Endothelial cell of umbilical vein (primary cell): ENCODE results near the gene TTC21A. TPM values are rescaled to one million over a fixed set of nuclear protein-coding genes. Genes with fewer than 3 reads are reported as not detected.

Source experiments
- BruUV-seq: library from RNA; stranded (reverse); fragments of 400-500 nt; replicated peaks from 2 replicates; lab custom pipeline; 2021; lab: Mats Ljungman, UMichigan
- CTCF ChIA-PET: fragments of 300-600, 350-600 bp; sonication (Branson Sonifier 250); formaldehyde crosslinking; loops from one replicate; lab custom pipeline; 2021; ENCODE audit warnings: antibody characterized with exemption, inconsistent platforms; lab: Charles Lee
- POLR2A ChIA-PET: fragments of 300-600, 350-600 bp; sonication (Branson Sonifier 250); formaldehyde crosslinking; loops from one replicate; lab custom pipeline; 2021; ENCODE audit warnings: antibody characterized with exemption, inconsistent platforms; lab: Charles Lee
- DNase-seq: peaks from one replicate; pipeline ENCODE4 v3.0.0-alpha.2; 2011; ENCODE audit warnings: low read depth, low spot score
- FAIRE-seq: peaks from 2 replicates; lab custom pipeline; 2011; peaks lifted over from hg19 to GRCh38; lab: Jason Lieb, UNC
- H2AFZ ChIP-seq: 2 replicates; pipeline ENCODE4 v1.6.0; 2012; ENCODE audit warnings: low read depth, low read length, control low read depth, inconsistent platforms
- H3K27ac ChIP-seq: 2 replicates; pipeline ENCODE4 v1.5.1; 2011; ENCODE audit warnings: low read depth, mild to moderate bottlenecking, control low read depth, low read length, moderate library complexity; ENCODE audit not compliant: insufficient read depth
- H3K27me3 ChIP-seq, 2 experiments: 2 replicates each; pipeline versions ENCODE4 v1.6.0 to v1.6.1; 2011; ENCODE audit warnings: low read length in 2 of 2, mixed read lengths in 1 of 2; ENCODE audit not compliant: control insufficient read depth in 2 of 2, insufficient read depth in 2 of 2
- H3K36me3 ChIP-seq, 2 experiments: 2 replicates in 1 of 2; 3 replicates in 1 of 2; pipeline ENCODE4 v1.5.1; 2011; ENCODE audit warnings: low read length in 2 of 2, mild to moderate bottlenecking in 1 of 2, moderate library complexity in 1 of 2; ENCODE audit not compliant: control insufficient read depth in 2 of 2, insufficient read depth in 2 of 2; ENCODE audit errors: extremely low read depth in 1 of 2
- H3K4me1 ChIP-seq: 3 replicates; pipeline ENCODE4 v1.5.1; 2011; ENCODE audit warnings: mild to moderate bottlenecking, low read length; ENCODE audit not compliant: control insufficient read depth, insufficient read depth; ENCODE audit errors: extremely low read depth
- H3K4me2 ChIP-seq: 2 replicates; pipeline ENCODE4 v1.6.1; 2011; ENCODE audit warnings: low read length, control low read depth, mixed read lengths; ENCODE audit not compliant: insufficient read depth
- H3K4me3 ChIP-seq, 3 experiments: fragments of 200-600 bp in 1 of 3; sonication (generic), shearing (Covaris generic) in 1 of 3; replicated peaks in 1 of 3; 2 replicates each; pipeline ENCODE4 v1.5.1; 2011 to 2016; ENCODE audit warnings: control low read depth in 3 of 3, low read length in 3 of 3, mild to moderate bottlenecking in 2 of 3, inconsistent platforms in 1 of 3, low read depth in 1 of 3, moderate library complexity in 1 of 3; ENCODE audit not compliant: insufficient read depth in 1 of 3
- H3K79me2 ChIP-seq: 2 replicates; pipeline ENCODE4 v1.6.0; 2012; ENCODE audit warnings: low read length, inconsistent platforms; ENCODE audit not compliant: control insufficient read depth, insufficient read depth
- H3K9ac ChIP-seq: replicated peaks from 2 replicates; pipeline ENCODE3; 2011; ENCODE audit warnings: low read length, control low read depth; ENCODE audit not compliant: insufficient read depth; ENCODE audit errors: extremely low read depth
- H3K9me1 ChIP-seq: replicated peaks from 3 replicates; pipeline ENCODE4 v1.6.0; 2011; ENCODE audit warnings: mild to moderate bottlenecking, low read length; ENCODE audit not compliant: control insufficient read depth, insufficient read depth; ENCODE audit errors: extremely low read depth
- H3K9me3 ChIP-seq: replicated peaks from 2 replicates; pipeline ENCODE4 v1.5.1; 2012; ENCODE audit warnings: low read length, inconsistent platforms; ENCODE audit not compliant: control insufficient read depth, insufficient read depth
- H4K20me1 ChIP-seq: replicated peaks from 2 replicates; pipeline ENCODE3; 2011; ENCODE audit warnings: mild to moderate bottlenecking, low read length; ENCODE audit not compliant: control insufficient read depth, insufficient read depth; ENCODE audit errors: extremely low read depth
- CTCF ChIP-seq, 2 donors: IDR thresholded peaks; 1 replicate in 1 of 2; 2 replicates in 1 of 2; pipeline ENCODE4 v1.5.1; 2011; ENCODE audit warnings: low read length in 2 of 2, mild to moderate bottlenecking in 2 of 2, moderate library complexity in 2 of 2, control low read depth in 1 of 2, inconsistent platforms in 1 of 2, low read depth in 1 of 2; ENCODE audit not compliant: insufficient read depth in 1 of 2; ENCODE audit errors: extremely low read depth in 1 of 2
- EZH2 ChIP-seq: IDR thresholded peaks from 2 replicates; pipeline ENCODE4 v1.6.1; 2012; ENCODE audit warnings: borderline replicate concordance, low read depth, mild to moderate bottlenecking, moderate library complexity, low read length, inconsistent platforms; ENCODE audit not compliant: severe bottlenecking
- FOS ChIP-seq: IDR thresholded peaks from 2 replicates; pipeline ENCODE4 v1.6.1; 2011; ENCODE audit warnings: mild to moderate bottlenecking, low read length, moderate library complexity, borderline replicate concordance; ENCODE audit not compliant: insufficient read depth
- GATA2 ChIP-seq: IDR thresholded peaks from 2 replicates; pipeline ENCODE4 v1.7.0; 2011; ENCODE audit warnings: low read depth, mild to moderate bottlenecking, moderate library complexity, mixed read lengths, low read length; ENCODE audit not compliant: insufficient read length, insufficient read depth
- JUN ChIP-seq: IDR thresholded peaks from 2 replicates; pipeline ENCODE4 v1.6.1; 2011; ENCODE audit warnings: borderline replicate concordance, low read depth; ENCODE audit not compliant: insufficient read length, insufficient read depth
- MYC ChIP-seq: IDR thresholded peaks from one replicate; pipeline ENCODE4 v1.6.1; 2011; ENCODE audit warnings: mild to moderate bottlenecking, low read depth, low read length
- POLR2A ChIP-seq: IDR thresholded peaks from 2 replicates; pipeline ENCODE4 v1.6.1; 2012; ENCODE audit warnings: low read depth, mild to moderate bottlenecking, control low read depth, low read length
- POLR2AphosphoS5 ChIP-seq: IDR thresholded peaks from 2 replicates; pipeline ENCODE4 v1.6.1; 2012; ENCODE audit warnings: low read depth, mild to moderate bottlenecking, control low read depth, low read length, moderate library complexity; ENCODE audit not compliant: insufficient read depth
- dilution Hi-C: fragments of 300-500 bp; cut with MboI; formaldehyde crosslinking; loops from one replicate; pipeline ENCODE4 v1.15.0; 2019; ENCODE audit warnings: low sequenced_read_pairs; ENCODE audit not compliant: extremely low pct_ligation_motif_present
- intact Hi-C: fragments of 100-400 bp; cut with micrococcal nuclease; formaldehyde crosslinking; loops from one replicate; pipeline ENCODE4 v1.10.0; 2022
- polyA plus RNA-seq, 4 experiments: library from polyadenylated mRNA; depleted of rRNA in 3 of 4; stranded (reverse) in 3 of 4; unstranded in 1 of 4; fragments of >200 nt; gene quantifications; 2 replicates each; pipeline versions ENCODE4 v1.2.1 to v1.2.3, GENCODE V29; 2011 to 2012; ENCODE audit warnings: missing spikeins in 1 of 4
- total RNA-seq: library from RNA; stranded (reverse); gene quantifications from 2 replicates; pipeline ENCODE4 v1.2.3, GENCODE V29; 2021
- TF ChIP-seq, protein P1 (sequence below): IDR thresholded peaks from 2 replicates; pipeline ENCODE4 v1.6.1; 2011; ENCODE audit not compliant: insufficient read depth, insufficient read length

TTC21A gene
- total and polyA plus RNA-seq, 2 donors (not counting 3 experiments of a cell fraction or from before 2014, with no cell fraction given): 4.7 to 7.8 TPM

GRCh38 chr3:39096775-39097174, 10.7 kb upstream of the TTC21A start:
- Histone ChIP-seq H3K9me3 (no peaks in the 10 kb centered on the region), H3K27me3 (no peaks in the 10 kb centered on the region), H2AFZ (no peak overlapping the region), H3K4me2 (no peak overlapping the region), H3K27ac (no peak overlapping the region), H3K9ac (no peak overlapping the region), H3K9me1 (no peaks in the 10 kb centered on the region), H3K4me3 (no peak overlapping the region), H3K4me1 (no peaks in the 10 kb centered on the region), H4K20me1 (no peaks in the 10 kb centered on the region), H3K79me2 (peaks cover 6% of the 10 kb centered on the region), H3K36me3 (peaks cover 26 to 43% of the 10 kb centered on the region in 2 experiments)
- FAIRE-seq (peak; percentile 44), DNase-seq (no peak)
- CTCF ChIA-PET: interaction anchor here (1.0 to 1.7 kb wide), 2 partner anchors 192 to 195 kb away, joined by 3 to 8 read pairs; no protein-coding TSS in a partner anchor
- dilution Hi-C loops: no loop called here
- POLR2A ChIA-PET: no interaction called here
- intact Hi-C loops: no loop called here
- TF ChIP-seq CTCF (IDR thresholded peaks at IDR 0.05; ENCODE audit: extremely low read depth in 1 of 2, insufficient read depth in 1 of 2, low read depth in 1 of 2, low read length in 2 of 2) (no peak), JUN (no peak), POLR2A (no peak), MYC (no peak), GATA2 (no peak), POLR2AphosphoS5 (no peak), FOS (no peak), EZH2 (no peak)
- TF ChIP-seq, protein P1, sequence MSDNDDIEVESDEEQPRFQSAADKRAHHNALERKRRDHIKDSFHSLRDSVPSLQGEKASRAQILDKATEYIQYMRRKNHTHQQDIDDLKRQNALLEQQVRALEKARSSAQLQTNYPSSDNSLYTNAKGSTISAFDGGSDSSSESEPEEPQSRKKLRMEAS: no peak
- TSS peak; percentile 29 for BruUV-seq
